NCI-H345 (cell line): ENCODE measurements around the gene KCNA5.

Experiments
- DNase-seq: peaks from one replicate; lab custom pipeline; 2025; lab: John Stamatoyannopoulos, UW

KCNA5 gene

DNA sequence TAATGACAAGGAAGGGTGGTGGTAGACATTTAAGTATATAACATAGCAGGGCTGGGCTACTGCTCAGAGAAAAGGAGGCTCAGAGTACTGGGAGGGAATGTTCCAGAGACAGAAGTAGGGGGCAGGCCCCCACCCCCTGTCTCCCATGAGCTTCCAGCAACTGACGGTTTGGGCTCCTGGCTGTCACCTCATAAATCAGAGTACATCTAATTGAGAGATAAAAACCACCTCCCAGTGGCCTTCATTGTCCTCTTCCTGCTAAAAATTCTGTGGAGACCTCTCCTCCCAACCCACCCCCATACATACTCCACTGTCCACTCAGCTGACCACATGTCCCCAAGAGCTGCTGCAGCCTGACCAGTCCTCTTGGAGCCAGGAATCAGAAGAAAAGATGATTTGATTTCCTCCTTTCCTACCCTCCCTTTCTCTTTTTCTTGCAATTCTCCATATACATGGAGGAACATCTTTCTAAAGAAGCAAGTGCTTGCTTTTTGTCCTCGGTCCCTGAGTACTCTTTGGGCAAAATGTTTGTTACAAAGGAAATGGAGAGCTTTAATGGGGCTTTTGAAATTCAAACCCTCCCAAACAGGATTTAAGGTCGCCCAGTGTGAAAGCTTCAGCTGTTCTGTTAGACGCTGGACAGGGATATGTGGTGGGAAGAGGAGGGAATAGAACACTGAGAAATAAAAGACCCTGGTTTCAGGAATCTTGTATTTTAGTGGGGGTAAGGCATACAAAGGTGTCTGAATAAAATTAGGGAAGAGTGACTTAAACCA, 16.4 kb upstream of the KCNA5 start:
- peak; percentile 28 for DNase-seq

DNA sequence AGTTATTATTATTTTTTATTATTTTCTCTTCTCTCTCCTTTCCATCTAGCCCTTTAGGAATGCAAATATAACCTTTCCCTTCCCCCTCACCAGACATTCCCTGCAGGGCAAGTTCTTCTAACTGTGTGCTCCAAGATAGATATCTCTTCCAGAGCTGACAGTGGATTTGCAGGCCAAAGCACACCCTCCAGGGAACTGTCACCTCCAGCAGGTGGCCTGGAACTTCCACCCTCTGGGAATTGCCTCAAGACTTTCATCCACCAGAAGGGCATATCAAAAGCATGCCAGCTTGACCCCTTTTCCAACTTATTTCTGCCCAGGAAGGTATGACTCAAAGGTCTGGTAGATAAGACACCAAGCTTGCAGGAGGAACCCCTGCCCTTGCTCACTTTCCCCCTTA, 13.6 kb upstream of the KCNA5 start:
- no peak for DNase-seq

DNA sequence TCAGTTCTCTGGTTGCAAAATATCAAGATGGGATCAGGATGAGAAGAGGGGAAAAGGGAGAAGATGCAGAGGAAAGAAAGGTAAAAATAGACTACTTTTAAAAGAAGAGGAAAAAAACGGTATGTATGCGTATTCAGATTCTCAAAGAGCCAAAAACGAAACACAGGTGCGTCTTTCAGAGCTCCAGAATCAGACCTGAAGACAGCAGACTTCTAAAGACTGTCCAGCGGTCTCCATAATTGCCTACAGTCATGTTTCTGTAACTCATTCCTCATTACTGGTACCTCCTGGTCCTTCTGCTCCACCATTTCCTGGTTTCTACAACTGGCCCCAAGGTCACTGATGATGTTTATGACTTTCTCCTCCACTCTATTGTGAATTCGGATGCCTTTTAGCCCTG, 12.4 kb upstream of the KCNA5 start:
- DNase-seq = no peak

DNA sequence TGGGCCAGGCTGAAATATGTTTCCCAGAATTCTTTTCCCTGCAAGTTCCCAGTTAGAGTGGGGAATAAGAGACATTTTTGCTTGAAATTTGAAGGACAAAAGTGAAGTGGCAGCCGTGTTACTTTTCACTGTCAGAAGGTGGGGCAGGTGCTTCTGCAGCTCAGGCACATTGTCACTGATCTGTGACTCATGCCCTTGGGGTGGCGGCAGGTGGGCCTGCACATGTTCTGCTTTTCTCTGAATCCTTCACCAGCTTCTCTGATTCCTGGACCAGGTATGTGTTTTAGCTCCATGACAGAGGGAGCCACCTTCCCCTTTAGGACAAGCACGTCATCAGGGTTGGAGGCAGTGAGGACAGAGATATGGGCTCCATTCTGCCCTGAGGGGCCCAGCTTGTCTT, 11.7 kb upstream of the KCNA5 start:
- DNase-seq = peak; percentile 72

DNA sequence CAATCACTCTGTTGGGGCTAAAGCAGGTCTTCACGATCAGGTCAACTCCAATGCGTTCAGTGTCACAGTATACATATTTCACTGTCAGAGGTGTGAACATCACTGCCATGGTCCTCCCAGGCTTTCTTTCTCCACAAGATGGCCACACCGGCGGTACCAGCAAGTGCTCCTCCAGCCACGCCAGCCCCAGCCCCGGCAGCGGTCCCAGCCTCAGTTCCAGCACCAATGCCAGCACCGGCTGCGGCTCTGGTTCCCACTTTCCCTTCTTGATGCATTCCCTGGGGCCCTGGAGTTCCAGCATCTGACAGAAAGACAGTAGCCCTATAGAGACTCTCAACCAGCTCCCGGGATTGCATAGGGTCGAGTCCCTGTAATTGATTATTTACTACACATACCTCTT, 10.9 kb upstream of the KCNA5 start:
- no peak for DNase-seq

DNA sequence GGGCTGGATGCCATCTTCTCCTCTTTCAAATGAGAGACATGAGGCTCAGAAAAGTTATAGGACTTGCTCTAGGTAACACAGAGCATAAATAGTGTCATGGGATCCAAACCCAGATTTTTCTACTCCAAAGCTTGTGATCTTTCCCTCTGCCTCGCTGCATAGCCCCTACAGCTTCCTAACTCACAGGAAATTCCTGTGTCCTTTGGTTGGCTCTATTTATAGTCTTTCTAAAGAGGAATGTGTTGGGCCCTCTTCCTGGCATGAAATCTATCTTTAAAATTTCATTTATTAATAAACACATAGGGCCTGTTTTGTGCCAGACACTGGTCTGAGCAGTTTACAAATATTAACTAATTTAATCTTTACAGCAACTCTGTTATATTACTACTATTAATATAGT, 9.8 kb upstream of the KCNA5 start:
- DNase-seq = no peak

DNA sequence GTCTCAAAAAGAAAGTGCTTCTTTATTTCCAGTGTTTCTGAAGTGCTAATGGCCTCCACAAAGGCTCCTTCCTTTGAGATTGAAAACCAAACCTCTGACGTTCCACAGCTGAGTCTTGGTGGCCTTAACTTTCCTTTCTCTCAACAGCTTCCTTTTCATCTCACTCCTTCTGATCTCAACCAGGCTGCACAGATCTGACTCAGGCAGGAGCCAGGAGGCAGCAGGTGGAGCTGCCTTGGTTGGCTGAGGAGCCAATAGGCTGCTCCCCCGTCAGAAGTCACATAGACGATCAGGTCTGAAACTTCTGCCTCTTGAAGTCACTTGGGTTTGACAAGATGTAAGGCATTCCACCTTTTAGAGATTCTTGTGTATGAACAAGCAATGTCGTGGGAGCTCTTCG, 9.1 kb upstream of the KCNA5 start:
- no peak for DNase-seq

DNA sequence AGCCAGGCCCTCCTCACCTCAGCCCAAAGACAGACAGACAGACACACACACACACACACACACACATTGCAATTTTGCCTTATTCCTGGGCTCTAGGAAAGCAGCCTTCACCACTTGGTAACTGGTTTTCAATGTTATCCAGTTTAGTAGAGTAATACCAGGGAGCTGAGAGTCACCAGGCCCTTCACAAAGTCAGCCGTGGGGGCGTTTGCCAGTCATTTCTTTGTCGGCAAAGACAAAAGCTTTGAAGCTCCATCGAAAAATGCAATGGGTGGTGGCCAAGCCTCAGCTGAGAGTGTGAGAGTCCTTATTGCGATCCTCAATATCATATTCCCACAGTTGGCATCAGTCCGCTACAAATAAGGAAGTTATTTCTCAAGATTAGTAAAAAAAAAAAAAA, 8.1 kb upstream of the KCNA5 start:
- no peak for DNase-seq

DNA sequence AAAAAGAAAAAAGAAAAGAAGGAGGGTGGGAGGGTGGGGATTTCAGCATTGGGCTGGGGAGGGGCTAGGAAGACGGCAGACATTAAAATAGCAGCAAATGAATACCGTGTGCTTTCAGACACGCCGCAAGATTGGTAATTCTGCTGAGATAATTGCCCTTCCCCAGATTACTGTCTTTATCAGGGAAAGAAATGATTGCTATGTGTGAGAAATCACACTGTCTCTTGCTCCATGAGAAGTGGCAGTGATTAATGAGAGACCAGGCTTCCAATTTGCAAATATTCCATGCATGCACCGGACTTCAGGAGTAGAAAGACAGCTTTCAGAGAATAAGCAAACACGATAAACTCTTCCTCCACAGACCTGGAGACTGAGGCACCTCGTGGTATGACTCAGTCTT, 7.6 kb upstream of the KCNA5 start:
- DNase-seq = no peak

DNA sequence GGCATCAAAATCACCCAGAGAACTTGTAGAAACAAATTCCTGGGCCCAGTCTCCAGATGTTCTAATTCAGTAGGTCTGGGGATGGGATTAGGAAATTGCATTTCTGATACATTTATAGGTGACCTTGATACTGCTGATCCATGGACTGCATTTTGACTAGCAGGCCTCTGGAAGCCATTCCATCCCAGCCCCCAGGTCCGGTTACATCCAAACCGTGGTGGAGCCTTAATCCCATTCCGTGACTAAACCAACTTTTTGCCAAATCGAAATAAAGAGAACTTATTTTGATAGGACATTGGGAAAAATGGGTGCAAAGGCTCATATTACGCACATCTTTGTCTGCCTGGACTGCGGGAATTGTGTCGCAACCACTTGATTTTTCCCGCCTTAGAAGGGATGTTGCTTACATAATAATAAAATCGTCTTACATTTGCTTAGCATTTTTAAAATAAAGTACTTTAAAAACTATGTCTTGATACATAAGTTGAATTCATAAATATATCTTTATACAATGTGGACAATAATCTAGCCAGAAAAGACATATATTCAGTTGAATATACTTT, 5.8 kb upstream of the KCNA5 start:
- no peak for DNase-seq

DNA sequence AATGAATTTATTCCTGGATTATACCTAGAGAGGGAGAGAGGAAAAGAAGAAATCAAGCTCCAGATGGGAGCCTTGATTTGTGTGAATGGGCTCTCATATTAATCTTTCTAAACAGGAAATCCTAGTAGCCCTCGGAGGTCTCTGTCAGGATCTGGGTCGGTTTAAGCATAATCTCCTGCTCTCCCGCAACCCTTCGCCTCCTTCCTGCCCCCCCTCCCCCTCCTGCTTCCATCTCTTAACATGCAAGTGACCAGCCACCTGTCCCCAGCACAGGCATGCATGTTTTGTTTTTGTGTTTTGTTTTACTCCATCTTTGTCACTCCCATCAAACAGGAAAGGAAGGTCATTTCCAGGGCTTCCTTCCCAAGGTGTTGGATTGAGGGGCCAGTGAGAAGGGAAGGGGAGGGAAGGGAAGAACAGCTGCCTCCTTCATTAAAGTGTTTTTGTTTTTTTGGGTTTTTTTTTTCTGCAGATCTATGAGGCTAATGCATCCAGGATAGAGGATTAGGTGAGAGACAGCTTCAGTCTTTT, 4.8 kb upstream of the KCNA5 start:
- no peak for DNase-seq

DNA sequence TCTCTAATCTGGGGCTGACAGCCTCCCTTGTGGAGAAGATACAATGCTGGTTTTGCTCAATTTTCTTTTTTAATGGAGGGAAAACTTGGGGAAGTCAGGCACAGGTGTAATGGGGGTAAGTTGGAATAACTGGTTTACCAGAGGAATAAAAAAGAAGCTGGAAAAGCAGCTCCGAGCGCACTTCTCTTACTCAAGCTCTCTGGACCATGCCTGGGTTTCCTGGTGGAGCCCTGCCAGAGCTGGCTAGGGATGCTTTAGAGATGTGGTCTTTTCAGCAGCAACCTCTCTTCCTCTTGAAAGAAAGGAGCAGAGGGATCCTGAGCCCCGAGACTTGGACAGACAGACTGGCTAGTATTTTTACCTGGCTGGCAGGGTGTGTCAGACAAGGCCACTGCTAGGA, 3.9 kb upstream of the KCNA5 start:
- no peak for DNase-seq

DNA sequence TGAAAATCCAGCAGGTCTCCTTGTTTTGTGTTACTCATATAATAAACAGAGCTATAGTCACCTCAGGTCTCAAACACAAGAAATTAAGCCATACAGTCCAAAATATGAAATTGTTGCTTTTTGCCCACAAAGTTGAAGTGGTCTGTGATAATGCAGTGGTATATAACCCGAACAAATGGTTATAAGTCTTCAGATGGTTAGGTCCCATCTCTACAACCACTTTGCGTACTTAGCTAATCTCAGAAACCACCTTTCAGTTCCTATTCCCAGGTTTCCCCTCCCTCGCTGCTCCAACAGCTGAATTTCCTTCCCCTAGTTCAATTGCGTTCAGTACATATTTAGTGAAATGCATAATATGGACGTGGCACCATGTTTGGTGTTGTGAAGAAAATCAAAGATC, 3.3 kb upstream of the KCNA5 start:
- no peak for DNase-seq

DNA sequence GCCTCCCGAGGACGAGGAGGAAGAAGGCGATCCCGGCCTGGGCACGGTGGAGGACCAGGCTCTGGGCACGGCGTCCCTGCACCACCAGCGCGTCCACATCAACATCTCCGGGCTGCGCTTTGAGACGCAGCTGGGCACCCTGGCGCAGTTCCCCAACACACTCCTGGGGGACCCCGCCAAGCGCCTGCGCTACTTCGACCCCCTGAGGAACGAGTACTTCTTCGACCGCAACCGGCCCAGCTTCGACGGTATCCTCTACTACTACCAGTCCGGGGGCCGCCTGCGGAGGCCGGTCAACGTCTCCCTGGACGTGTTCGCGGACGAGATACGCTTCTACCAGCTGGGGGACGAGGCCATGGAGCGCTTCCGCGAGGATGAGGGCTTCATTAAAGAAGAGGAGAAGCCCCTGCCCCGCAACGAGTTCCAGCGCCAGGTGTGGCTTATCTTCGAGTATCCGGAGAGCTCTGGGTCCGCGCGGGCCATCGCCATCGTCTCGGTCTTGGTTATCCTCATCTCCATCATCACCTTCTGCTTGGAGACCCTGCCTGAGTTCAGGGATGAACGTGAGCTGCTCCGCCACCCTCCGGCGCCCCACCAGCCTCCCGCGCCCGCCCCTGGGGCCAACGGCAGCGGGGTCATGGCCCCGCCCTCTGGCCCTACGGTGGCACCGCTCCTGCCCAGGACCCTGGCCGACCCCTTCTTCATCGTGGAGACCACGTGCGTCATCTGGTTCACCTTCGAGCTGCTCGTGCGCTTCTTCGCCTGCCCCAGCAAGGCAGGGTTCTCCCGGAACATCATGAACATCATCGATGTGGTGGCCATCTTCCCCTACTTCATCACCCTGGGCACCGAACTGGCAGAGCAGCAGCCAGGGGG, 979 bp downstream of the KCNA5 start:
- no peak for DNase-seq

DNA sequence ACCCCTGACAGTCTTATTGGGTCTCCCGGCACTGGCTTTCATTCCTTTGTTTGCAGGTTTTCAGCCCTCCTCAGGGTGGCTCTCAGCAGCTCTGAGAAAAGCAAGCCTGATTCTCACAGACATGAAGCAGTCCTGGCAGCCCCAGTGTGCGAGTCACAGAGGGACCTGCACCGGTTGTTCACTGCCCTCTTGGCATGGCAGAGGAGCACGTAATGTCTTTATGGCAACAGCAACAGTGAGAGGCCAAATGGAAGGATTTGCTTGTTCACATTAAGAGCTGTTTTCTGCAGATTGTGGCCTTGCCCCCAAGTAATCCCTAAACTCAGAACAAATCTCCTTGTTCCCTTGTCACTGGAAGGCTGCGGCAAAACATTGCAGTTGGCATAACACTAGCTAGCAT, 3.4 kb downstream of the KCNA5 start:
- peak; percentile 17 for DNase-seq

DNA sequence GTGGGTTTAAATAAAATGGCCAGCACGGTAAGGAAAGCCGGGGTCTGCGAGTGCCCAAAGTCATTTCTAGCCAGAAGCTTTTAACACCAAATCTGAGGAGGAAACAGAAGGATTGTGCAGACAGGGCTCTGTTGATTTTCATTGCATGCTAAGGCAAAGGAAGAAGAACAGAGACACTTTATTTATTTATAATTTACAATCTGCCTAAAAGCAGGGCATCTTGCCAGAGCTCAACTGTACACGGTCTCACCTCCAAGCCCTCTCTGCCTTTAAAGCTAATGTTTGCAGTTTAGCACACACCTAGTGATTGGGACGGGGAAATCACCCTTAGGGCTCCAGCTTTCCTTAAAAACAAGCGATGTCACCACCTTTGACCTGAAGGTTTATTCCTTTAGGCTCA, 4.0 kb downstream of the KCNA5 start:
- peak; percentile 22 for DNase-seq

DNA sequence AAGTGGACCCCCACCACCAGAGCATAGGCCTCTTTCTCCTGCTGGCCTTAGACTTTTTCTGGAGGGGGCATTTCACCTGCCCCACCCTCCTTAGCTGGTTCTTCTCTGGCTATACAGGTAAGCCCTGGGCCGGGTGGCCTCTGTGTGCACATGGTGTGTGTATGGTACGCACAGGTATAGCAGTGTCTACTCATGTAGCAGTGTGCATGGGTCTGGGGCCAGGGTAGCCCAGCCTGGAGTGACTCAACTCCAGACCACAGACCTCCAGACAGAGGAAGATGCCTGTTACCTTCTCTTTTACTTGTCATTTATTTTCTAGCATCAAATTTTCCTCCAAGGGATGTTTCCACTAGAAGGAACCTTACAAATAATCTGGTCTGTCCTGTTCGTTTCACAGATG, 6.9 kb downstream of the KCNA5 start:
- DNase-seq = no peak

DNA sequence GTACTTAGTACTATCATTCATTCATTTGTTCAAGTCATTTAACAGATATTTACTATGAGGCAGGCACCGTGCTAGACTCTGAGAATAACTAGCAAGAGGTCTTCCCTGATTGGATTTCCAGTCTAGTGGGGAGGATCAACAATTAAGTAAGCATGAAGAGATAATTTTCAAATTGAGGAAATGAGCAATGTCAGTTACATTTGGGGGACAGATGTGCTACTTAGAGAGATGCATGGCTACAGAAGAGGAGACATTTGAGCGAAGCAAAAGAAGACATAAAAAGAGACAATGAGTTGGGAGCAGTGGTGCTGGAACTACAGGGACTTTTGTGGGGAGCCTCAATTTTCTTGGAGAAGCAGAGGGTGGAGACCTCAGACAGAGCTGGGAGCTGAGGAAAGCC, 7.7 kb downstream of the KCNA5 start:
- DNase-seq = no peak

DNA sequence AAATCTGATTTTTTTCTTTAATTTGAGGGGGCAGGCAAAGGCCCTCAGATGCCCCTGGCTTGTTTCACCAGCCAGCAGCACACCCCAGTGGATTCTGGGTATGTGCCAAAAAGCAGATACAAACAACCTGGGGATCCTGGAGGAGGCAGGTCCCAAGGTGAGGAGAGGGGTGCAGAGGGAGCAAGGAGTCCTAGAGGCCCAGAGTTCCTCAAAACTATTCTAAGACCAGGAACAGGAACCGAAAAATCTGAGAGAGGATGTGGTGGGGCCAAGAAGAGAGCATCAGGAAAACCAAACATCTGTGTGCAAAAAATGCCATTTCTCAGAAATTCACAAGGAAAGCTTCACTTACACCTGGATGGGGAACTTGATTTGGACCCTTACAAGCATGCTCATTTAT, 8.2 kb downstream of the KCNA5 start:
- DNase-seq = no peak

DNA sequence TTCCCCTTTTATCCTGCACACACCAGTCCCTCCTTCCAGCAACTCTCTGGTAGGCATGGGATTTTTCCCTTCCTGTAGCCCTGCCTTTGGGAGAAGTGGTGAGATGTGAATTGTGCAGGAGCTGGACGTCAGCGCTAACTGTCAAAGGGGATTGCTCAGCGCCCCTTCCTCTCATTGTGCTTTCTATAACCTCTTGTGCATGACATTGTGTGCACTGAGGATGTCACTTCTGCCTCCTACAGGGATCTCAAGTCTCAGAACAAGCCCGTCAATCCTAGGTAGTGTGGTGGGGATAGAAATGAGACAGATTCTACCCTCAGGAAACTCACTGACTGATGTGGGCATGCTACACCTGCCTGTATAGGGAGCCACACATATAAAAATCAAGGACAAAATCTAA, 8.7 kb downstream of the KCNA5 start:
- no peak for DNase-seq

DNA sequence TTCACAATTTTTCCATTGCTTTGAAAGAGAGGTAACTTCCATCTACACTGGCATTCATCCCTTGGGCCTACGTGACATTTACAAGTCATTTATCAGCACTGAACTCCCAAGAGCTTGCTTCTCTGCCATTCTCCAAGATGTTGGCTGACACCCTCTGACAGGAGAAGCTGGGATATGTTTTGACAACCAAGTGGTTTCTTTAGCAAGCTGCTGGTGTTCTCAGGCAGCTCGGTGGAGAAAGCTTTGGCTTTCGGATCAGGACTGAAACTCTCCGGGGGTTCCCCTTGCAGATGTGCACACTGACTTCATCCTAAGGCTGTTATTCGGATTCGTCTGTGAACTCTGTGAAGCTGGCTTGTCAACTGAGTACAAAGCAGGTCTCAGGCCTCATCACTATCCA, 15.7 kb downstream of the KCNA5 start:
- DNase-seq = no peak

DNA sequence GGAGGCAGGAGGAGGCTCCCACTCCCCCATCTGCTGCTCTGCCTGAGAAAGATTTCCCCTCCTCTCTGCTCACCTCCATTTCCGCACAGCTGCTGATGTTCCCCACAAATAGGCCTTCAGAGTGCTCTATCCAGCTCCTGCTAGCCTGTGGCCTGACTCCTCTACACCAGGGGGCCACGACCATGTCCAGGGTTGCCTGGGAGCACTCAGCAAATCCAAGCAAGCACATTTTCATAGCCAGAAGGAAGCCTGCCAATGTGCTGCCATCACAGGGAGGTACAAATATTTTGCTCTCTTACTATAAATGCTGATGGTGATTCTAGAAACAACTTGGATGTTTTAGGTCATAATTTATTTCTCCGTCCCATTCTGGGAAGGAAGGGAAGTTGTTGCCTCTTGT, 17.3 kb downstream of the KCNA5 start:
- no peak for DNase-seq

DNA sequence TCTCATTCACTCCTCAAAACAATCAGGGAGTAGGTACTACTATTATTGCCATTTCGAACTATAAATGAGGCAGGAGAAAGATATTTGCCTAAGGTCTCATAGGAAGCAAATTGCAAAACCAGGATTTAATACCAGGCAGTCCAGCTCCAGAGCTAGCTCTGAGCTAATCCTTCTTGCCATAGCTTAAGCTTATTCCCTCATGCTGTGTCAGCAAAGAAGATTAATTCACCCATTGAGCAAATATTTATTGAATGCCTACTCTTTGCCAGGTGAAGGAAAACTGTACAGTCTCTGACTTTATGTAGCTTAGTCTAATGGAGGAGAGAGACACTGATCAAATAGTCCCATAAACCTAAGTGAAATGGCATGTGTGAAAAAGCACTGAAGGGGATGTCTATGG, 19.5 kb downstream of the KCNA5 start:
- DNase-seq = peak; percentile 56
